DOHH2 (cell line): Measurements from ENCODE around the gene PRKN.

Experiments
- H3F3A ChIP-seq: fragments of 200-600 bp; sonication (generic), shearing (Covaris generic); 2 replicates; pipeline ENCODE4 v1.6.0; 2016; ENCODE audit warnings: antibody characterized with exemption, mild to moderate bottlenecking; ENCODE audit not compliant: control insufficient read depth, insufficient read depth
- H3K27ac ChIP-seq: fragments of 200-600 bp; sonication (generic); 2 replicates; pipeline ENCODE4 v1.5.1; 2014; ENCODE audit warnings: low read depth, mild to moderate bottlenecking, low read length, moderate library complexity
- H3K27me3 ChIP-seq: fragments of 200-600 bp; sonication (generic); 2 replicates; pipeline ENCODE4 v1.6.1; 2014; ENCODE audit warnings: mild to moderate bottlenecking, low read length, mixed read lengths; ENCODE audit not compliant: control insufficient read depth
- H3K36me3 ChIP-seq: fragments of 200-600 bp; sonication (generic); 2 replicates; pipeline ENCODE4 v1.6.1; 2014; ENCODE audit warnings: mild to moderate bottlenecking, low read length, moderate library complexity, mixed read lengths; ENCODE audit not compliant: control insufficient read depth
- H3K4me1 ChIP-seq: fragments of 200-600 bp; sonication (generic); 2 replicates; pipeline ENCODE4 v1.6.1; 2014; ENCODE audit warnings: mild to moderate bottlenecking, low read length, mixed read lengths; ENCODE audit not compliant: control insufficient read depth
- H3K4me2 ChIP-seq: fragments of 200-600 bp; sonication (generic); 2 replicates; pipeline ENCODE4 v1.6.0; 2014; ENCODE audit warnings: mild to moderate bottlenecking, low read length, moderate library complexity
- H3K4me3 ChIP-seq: fragments of 200-600 bp; sonication (generic); 2 replicates; pipeline ENCODE4 v1.5.1; 2014; ENCODE audit warnings: mild to moderate bottlenecking, low read length, mixed read lengths
- H3K79me2 ChIP-seq: fragments of 200-600 bp; sonication (generic); 2 replicates; pipeline ENCODE4 v1.6.1; 2014; ENCODE audit warnings: mild to moderate bottlenecking, low read length, mixed read lengths; ENCODE audit not compliant: control insufficient read depth
- H3K9me2 ChIP-seq: fragments of 200-600 bp; sonication (generic); replicated peaks from 2 replicates; pipeline ENCODE4 v1.6.1; 2014; ENCODE audit warnings: mild to moderate bottlenecking, low read length, mixed read lengths; ENCODE audit not compliant: control insufficient read depth
- H3K9me3 ChIP-seq: fragments of 200-600 bp; sonication (generic); 2 replicates; pipeline ENCODE4 v1.6.1; 2014; ENCODE audit warnings: antibody characterized with exemption, low read length, mixed read lengths; ENCODE audit not compliant: control insufficient read depth, insufficient read depth
- H4K20me1 ChIP-seq: fragments of 200-600 bp; sonication (generic); 2 replicates; pipeline ENCODE4 v1.6.0; 2014; ENCODE audit warnings: low read depth, mild to moderate bottlenecking, antibody characterized with exemption, low read length, moderate library complexity; ENCODE audit not compliant: control insufficient read depth, insufficient read depth
- EZH2phosphoT487 ChIP-seq: fragments of 200-600 bp; sonication (generic); IDR thresholded peaks from 2 replicates; pipeline ENCODE4 v1.6.1; 2017; ENCODE audit warnings: borderline replicate concordance, mild to moderate bottlenecking, antibody characterized with exemption, low read length, moderate library complexity, mixed read lengths
- TF ChIP-seq, protein P1 (sequence below): fragments of 200-600 bp; sonication (generic); IDR thresholded peaks from one replicate; pipeline ENCODE4 v1.5.1; 2014; ENCODE audit warnings: antibody characterized with exemption, mild to moderate bottlenecking, low read depth, low read length; ENCODE audit not compliant: poor library complexity, severe bottlenecking

Gene PRKN

DNA sequence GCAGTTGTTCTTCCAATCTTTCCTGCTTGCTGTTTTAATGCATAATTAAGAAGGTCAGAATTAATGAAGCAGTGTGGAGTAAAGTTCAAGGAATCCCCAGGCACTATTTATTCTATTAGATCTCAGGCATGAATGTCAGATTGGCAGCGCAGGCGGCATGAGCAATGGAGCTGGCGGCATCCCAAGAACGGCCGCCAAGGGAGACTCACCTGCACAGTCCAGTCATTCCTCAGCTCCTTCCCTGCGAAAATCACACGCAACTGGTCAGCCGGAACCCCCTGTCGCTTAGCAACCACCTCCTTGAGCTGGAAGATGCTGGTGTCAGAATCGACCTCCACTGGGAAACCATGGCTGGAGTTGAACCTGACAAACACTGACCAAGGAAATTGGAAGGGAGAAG lies 284.5 kb downstream of the PRKN start:
- no peaks in the 10 kb centered on the region for H3K79me2 ChIP-seq
- H3K4me2 ChIP-seq = no peak overlapping the region
- H3K27me3 ChIP-seq = no peaks in the 10 kb centered on the region
- H3K9me3 ChIP-seq = no peaks in the 10 kb centered on the region
- no peak overlapping the region for H3K27ac ChIP-seq
- H3K4me3 ChIP-seq = no peak overlapping the region
- H3K9me2 ChIP-seq = no peaks in the 10 kb centered on the region
- no peaks in the 10 kb centered on the region for H3K36me3 ChIP-seq
- no peaks in the 10 kb centered on the region for H3F3A ChIP-seq
- no peak for TF ChIP-seq EZH2phosphoT487
- TF ChIP-seq, protein P1, sequence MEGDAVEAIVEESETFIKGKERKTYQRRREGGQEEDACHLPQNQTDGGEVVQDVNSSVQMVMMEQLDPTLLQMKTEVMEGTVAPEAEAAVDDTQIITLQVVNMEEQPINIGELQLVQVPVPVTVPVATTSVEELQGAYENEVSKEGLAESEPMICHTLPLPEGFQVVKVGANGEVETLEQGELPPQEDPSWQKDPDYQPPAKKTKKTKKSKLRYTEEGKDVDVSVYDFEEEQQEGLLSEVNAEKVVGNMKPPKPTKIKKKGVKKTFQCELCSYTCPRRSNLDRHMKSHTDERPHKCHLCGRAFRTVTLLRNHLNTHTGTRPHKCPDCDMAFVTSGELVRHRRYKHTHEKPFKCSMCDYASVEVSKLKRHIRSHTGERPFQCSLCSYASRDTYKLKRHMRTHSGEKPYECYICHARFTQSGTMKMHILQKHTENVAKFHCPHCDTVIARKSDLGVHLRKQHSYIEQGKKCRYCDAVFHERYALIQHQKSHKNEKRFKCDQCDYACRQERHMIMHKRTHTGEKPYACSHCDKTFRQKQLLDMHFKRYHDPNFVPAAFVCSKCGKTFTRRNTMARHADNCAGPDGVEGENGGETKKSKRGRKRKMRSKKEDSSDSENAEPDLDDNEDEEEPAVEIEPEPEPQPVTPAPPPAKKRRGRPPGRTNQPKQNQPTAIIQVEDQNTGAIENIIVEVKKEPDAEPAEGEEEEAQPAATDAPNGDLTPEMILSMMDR = no peak
- no peaks in the 10 kb centered on the region for H4K20me1 ChIP-seq
- no peaks in the 10 kb centered on the region for H3K4me1 ChIP-seq

DNA sequence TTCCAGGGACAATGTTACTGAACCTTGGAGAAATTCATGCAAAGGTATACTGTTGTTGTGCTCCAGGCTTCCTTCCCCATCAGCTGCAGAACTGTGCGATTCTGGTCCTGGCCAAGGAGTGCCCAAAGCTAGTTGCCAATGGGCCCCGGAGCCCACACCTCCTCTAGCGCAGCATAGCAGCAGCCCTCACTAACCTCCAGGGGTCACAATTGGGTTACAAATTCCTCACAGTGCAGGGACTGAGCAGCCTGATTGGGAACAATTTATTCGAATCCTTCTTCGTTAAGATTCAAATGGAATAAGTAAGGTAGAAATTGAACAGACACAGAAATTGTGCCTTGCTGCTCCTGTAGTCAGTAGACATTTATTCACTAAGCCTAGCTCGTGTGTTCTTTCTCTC lies 284.9 kb downstream of the PRKN start:
- no peak overlapping the region for H3K27ac ChIP-seq
- H3K9me3 ChIP-seq = no peaks in the 10 kb centered on the region
- H3K9me2 ChIP-seq = no peaks in the 10 kb centered on the region
- no peaks in the 10 kb centered on the region for H3K36me3 ChIP-seq
- H3K79me2 ChIP-seq = no peaks in the 10 kb centered on the region
- no peaks in the 10 kb centered on the region for H3F3A ChIP-seq
- no peaks in the 10 kb centered on the region for H4K20me1 ChIP-seq
- H3K4me1 ChIP-seq = no peaks in the 10 kb centered on the region
- no peaks in the 10 kb centered on the region for H3K27me3 ChIP-seq
- H3K4me3 ChIP-seq = no peak overlapping the region
- H3K4me2 ChIP-seq = no peak overlapping the region
- no peak for TF ChIP-seq EZH2phosphoT487
- TF ChIP-seq, protein P1 = no peak

DNA sequence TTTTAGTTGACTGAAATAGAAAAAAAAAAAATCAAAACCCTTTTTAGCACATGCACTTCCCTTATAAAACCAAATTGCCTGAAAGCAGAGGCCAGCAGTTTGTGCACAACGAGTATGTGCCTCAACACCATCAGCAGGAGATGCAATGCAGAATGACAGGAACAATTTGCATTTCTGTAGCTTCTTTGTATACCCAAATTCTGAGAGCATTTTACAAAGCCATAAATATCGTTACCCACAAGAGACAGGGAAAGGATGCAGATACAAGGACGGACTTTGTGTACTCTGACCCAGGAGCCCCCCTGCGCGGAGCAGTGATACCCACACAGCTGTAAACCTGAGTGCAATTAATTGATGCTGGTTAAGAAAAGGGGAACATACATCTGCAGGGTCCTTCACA lies 285.6 kb downstream of the PRKN start:
- no peak overlapping the region for H3K27ac ChIP-seq
- H3F3A ChIP-seq = no peaks in the 10 kb centered on the region
- no peaks in the 10 kb centered on the region for H3K9me3 ChIP-seq
- H3K36me3 ChIP-seq = no peaks in the 10 kb centered on the region
- H3K4me3 ChIP-seq = no peak overlapping the region
- no peaks in the 10 kb centered on the region for H4K20me1 ChIP-seq
- H3K4me2 ChIP-seq = no peak overlapping the region
- no peaks in the 10 kb centered on the region for H3K27me3 ChIP-seq
- H3K4me1 ChIP-seq = no peaks in the 10 kb centered on the region
- H3K79me2 ChIP-seq = no peaks in the 10 kb centered on the region
- H3K9me2 ChIP-seq = no peaks in the 10 kb centered on the region
- TF ChIP-seq EZH2phosphoT487 = no peak
- TF ChIP-seq, protein P1 = no peak

DNA sequence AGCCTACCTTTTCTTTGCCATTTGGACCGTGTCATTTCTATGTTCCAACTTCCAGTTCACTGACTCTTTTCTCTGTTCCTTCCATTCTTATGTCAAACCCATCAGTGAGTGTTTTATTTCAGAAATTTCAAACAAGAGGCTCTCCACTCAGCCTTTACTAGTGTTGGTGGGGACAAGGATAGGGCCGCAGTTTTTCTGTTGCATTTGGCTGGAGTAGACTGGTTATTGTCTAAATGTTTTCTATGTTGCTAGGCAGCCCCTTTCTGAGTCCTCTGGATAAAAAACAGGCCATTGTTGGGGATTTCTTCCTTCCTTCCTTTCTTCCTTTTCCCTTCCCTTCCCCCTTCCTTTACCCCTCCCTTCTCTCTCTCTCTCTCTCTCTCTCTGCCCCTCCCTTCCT lies 288.6 kb downstream of the PRKN start:
- Histone ChIP-seq H3K79me2 (no peaks in the 10 kb centered on the region), H3K27ac (no peak overlapping the region), H3K36me3 (no peaks in the 10 kb centered on the region), H3K4me1 (no peaks in the 10 kb centered on the region), H3K4me3 (no peak overlapping the region), H4K20me1 (no peaks in the 10 kb centered on the region), H3F3A (no peaks in the 10 kb centered on the region), H3K4me2 (no peak overlapping the region), H3K27me3 (no peaks in the 10 kb centered on the region), H3K9me2 (no peaks in the 10 kb centered on the region), H3K9me3 (no peaks in the 10 kb centered on the region)
- TF ChIP-seq, protein P1 = no peak
- no peak for TF ChIP-seq EZH2phosphoT487
